GM21515 (cell line): ENCODE measurements around the gene COL8A2.

Experiments
- ATAC-seq: cut with Tn5 transposase; IDR thresholded peaks from one replicate; pipeline ENCODE4 v1.9.1; 2021; ENCODE audit not compliant: unreplicated experiment

The COL8A2 gene

DNA sequence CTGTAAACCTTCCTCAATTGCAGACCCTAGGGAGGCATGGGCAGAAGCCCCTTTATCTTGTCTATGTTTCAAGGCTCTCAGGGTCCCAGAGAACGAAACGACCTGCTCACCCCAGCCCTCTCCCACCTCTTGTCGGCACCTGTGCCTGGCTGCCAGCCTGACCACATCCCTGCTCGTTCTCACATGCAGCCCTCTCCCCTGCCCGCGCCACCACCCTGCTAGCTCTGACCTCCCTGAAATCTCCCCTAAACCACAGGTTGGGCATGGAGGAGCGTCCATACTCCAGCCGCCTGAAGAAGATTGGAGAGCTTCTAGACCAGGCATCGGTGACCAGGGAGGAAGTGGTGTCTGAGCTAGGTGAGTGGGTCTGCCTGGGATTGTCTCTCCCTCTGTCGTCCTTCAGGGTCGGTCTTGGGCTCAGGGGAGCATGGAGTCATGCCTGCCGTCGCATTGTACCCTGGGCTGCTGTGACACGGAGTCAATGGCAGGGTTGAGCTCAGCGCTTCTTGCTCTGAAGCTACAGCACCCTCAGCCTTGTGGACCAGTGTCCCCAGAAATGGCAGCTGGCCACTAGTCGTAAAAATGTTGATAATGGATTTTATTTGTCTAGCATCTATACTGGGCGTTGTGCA lies 32.7 kb downstream of the COL8A2 start:
- no peak for ATAC-seq

DNA sequence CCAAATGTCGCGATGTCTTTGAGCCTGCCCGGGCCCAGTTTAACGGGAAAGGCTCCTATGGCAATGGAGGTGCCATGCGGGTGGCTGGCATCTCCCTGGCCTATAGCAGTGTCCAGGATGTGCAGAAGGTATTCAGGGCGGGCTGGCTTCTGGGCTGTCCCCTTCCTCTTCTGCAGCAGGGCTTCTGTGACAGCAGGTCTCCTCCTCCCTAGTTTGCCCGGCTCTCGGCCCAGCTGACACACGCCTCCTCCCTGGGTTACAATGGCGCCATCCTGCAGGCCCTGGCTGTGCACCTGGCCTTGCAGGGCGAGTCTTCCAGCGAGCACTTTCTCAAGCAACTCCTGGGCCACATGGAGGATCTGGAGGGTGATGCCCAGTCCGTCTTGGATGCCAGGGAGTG lies 33.3 kb downstream of the COL8A2 start:
- no peak for ATAC-seq

DNA sequence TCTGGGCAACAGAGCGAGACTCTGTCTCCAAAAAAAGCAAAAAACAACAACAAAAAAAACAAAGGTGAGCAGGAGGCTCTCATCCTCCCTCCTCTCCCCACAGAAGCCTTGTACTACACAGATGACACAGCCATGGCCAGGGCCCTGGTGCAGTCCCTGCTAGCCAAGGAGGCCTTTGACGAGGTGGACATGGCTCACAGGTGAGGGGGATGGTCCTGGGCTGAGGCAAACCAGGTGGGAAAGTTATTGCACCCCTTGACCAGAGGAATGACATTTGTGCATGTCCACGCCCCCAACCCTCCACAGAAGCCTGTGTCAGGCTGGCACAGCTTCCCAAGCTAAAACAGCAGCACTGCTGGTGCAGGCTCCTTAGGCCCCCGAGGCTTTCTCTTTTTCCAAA lies 33.9 kb downstream of the COL8A2 start:
- no peak for ATAC-seq

DNA sequence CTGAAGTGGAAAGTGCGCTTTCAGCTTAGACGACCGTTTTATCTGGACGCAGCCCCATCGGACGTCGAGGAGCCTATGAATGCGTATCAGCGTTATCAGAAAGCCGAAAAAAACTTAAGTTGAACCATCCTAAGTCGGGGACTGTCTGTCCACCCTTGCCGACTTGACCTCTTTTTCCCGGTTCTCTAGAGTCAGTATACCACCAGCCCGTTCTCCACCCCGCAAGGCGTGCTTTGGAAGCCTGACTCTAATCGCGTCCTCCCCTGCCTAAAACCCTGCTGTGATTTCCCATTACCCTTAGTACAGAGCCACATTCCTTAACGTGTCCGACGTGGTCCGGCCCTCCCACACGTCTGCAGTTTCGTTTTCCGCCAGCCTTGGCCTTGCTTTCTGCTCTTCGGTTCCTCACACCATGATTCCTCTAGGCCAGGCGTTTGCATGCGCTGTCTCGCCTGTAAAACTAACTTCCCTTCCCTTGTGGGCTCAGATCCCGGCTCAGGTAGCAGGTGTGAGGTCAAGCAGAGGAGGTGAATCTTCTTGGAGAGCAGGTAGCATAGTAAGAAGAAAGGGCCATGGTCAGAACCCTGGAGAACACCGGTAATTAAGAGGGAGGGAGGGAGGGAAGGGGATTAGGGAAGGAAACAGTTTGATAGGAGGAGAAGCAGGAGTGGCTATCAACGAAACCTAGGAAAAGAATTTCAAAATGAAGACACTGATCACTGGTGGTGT lies 35.5 kb downstream of the COL8A2 start:
- ATAC-seq = peak; percentile 11

DNA sequence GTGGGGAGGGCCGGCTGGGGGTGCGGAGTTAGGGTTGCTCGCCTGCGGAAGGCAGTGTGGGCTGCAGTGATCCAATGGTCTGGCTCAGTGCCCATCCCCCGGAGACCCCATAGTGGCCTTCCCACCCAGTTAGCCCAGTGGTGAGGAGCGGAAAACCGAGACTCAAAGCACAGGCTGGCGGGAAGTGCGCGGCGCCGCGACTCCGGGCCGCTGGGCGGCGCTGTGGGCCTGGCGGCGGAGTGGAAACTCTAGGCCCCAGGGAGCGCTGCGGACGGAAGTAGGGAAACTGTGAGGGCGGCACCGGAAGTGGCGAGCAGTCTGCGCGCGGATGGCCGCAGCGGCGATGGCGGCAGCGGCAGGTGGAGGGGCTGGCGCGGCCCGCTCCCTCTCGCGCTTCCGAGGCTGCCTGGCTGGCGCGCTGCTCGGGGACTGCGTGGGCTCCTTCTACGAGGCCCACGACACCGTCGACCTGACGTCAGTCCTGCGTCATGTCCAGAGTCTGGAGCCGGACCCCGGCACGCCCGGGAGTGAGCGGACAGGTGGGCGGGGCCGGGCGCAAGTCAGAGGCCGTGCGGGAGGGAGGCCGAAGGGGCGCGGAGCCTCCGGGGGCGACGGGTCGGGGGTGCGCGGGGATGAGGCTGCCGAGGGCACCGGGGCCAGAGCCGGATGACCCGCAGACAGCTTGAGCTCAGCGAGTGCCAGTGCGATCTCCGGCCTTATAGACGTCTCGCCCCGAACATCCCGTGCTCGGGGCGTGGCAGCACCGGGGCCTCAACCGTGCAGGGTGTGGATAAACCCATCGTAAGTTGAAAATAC lies 36.2 kb downstream of the COL8A2 start, which contains the start of gene ADPRS:
Gene ADPRS (plus strand): TSS at position 316 of the 816 bp plus-strand sequence. CDS start 13 bp downstream, at position 329.
- peak; percentile 65 for ATAC-seq

DNA sequence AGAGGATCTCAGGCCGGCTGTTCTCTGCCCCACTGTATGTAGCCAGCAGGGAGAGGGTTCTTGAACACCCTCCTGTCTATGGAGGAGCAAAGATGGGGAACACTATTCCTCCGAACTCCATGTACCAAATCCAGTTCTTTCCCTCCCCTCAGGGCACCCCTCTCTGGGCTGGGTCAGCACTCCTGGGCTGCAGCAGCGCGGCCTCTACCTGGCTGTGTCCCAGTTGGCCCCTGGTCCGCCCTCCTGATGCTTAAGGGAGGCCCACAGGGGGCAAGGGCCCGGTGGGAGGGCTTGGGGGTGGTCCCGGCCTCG lies 36.8 kb downstream of the COL8A2 start:
- peak; percentile 1 for ATAC-seq

DNA sequence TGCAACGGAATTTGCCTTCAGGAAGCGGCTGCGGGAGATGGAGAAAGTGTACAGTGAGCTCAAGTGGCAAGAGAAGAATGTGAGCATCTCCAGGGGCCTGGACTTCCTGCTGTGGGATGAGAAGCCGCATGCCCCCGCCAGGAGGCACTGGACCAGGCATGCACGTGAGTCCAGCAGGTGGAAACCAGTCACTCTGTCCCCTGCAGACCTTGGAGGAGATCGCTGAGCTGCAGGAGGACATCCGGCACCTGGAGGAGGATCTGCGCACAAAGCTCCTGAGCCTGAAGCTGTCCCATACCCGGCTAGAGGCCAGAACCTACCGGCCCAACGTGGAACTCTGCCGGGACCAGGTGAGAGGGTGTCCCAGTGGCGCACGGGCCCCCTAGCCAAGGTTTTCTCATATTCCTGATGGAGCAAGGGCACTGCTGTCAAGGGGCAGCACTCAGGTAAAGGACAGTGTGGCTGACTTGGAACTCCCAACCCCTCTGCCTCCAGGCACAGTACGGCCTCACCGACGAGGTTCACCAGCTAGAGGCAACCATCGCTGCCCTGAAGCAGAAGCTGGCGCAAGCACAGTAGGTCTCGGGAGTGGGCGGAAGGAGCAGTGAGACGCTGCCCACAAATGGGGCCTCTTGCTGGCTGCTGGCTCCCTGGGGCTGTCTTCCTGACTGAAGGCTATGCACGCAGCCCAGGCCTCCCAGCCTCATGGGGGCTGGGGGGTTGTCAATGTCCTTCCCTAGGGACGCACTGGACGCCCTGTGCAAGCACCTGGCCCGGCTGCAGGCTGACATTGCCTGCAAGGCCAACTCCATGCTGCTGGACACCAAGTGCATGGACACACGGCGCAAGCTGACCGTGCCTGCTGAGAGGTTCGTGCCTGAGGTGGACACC lies 37.5 kb downstream of the COL8A2 start:
- ATAC-seq = no peak

DNA sequence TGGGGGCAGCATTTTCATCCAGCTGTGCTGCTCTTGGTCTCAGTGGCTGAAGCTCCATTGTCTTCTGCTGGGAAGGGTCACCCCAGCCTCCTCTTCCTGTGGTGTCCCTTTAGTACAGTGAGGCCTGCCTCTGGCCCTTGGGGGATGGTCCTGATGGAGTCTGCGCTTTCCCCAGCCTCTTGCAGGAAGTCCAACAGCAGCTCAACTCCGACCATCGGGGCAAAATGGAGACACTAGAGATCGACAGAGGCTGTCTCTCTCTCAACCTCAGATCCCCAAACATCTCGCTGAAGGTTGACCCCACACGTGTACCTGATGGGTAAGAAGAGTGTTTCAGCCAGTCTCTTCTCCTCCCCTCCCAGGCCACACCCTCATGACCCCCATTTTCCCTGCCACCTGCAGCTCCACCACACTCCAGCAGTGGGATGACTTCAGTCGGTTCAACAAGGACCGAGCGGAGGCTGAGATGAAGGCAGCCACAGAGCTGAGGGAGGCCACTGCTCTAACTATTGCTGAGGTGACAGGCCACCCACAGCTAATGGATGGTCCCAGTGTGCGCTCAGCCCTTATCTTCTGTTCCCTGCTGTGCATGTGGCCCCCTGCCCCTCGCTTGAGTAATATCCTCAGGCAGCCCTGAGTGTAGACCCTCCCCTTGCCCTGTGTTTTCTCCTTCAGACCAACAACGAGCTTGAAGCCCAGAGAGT lies 38.3 kb downstream of the COL8A2 start:
- no peak for ATAC-seq

DNA sequence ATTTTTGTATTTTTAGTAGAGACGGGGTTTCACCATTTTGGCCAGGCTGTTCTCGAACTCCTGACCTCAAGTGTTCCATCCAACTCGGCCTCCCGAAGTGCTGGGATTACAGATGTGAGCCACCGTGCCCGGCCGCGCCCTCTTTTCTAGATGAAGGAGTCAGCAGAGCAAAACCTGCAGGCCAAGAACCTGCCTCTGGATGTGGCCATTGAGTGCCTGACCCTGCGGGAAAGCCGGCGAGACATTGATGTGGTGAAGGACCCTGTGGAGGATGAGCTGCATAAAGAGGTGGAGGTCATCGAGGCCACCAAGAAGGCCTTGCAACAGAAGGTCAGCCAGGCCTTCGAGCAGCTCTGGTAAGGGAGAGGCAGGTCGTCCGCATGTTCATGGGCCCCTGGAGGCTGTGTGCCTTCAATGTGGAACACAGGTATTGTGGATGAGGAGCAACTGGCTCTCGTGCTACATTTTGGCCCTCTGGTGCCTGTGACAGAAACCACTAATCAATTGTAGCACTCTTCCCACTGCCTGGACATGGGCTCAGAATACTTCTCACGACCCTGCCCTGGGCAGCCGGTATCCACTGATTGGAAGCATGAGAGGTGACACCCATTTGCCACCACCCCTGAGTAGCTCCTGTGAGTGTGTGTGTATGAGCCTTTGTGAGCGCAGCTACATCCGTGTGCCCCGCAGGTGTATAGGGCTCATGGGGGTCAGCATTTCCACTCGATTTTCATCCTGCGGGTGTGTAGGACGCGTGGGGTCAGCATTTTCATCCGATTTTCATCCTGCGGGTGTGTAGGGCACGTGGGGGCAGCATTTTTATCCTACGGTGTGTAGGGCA lies 39.1 kb downstream of the COL8A2 start:
- no peak for ATAC-seq

DNA sequence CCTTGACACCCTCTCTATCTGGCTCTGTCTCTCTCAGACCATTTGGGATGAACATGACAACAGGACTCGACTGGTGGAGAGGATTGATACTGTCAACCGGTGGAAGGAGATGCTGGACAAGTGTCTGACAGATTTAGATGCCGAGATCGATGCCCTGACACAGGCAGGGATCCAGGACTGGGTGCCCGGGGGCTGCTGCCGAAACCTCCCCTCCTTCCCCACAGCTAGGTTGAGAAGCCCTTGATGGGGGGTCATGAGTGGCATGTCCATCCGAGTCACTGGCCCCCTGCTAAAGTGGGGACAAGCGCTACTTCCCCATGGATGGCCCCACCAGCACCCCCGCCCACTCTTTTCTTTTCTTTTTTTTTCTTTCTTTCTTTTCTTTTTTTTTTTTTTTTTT lies 39.9 kb downstream of the COL8A2 start:
- no peak for ATAC-seq

DNA sequence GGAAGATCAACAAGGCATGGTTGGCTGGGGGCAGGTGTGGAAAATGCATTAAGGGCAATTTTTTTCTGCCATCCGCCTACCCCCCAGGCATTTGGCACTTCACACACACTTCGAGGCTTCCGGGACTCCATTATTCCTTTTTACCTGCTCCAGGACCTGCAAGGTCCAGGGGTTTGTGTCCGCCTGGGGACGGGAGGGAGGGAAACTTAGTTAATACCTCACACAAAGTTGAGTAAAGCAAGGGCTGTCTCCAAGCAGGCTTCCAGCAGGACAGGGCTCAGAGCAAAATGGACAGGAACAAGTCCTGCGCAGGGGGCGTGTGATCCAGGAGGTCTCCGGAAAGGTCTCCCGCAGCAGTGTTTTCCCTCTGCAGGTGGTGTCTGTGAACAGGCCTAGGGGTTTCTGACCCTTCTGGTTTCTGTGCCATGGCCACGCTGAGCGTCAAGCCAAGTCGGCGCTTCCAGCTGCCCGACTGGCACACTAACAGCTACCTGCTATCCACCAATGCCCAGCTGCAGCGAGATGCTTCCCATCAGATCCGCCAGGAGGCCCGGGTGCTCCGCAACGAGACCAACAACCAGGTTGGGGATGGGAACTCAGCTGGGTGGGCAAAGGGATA lies 40.4 kb downstream of the COL8A2 start:
- no peak for ATAC-seq

DNA sequence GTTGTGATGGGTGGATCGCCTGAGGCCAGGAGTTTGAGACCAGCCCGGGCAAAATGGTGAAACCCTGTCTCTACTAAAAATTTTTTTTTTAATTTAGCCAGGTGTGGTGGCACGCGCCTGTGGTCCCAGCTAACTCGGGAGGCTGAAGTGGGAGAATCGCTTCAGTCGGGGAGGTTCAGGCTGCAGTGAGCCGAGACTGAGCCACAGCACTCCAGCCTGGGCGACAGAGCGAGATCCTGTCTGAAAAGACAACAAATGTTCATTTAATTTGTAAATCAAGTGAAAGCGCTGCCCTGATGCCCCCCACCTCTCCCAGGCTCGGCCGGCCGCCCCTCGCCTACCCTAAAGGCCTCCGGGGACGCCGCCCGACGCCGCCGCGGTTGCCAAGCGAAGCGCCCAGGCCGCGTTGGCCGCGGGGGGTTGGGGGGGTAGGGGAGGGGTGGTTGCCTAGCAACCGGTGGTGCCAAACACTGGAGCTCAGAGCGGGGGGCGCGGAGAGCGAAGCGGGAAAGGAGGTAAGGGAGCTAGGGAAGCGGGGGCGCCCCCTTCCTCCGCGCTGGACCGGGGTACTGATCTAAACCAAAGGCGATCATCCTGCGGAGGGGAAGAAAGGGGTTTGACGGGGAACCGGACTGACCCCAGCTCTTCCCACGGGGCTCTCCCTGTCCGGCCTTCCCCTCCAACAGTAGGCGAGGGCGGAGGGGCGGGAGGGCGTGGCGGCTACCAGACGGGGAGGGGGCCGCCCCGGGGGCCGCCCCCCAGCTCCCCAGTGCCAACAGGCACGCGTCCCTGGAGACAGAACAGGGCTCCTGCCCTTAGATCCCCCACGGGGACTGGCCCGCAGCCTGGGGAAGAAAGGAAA lies 41.2 kb downstream of the COL8A2 start, which contains the start of gene TEKT2:
Gene TEKT2 (plus strand): TSS at position 460 of the 862 bp plus-strand sequence. CDS start 828 bp downstream, outside the sequence.
- ATAC-seq = no peak

DNA sequence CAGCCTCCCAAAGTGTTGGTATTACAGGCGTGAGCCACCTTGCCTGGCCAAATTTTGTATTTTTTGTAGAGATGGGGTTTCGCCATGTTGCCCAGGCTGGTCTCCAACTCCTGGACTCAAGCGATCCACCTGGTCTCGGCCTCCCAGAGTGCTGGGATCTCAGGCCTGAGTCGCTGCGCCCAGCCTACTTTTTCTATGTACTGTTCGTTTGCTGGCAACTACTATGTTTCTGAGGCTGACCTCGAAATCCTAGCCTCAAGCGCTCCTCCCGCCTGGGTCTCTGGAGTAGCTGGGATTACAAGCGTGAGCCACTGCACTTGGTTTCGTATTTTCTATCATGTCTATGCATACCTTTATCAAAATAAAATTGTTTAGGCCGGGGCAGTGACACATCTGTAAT lies 41.8 kb downstream of the COL8A2 start:
- ATAC-seq = no peak

DNA sequence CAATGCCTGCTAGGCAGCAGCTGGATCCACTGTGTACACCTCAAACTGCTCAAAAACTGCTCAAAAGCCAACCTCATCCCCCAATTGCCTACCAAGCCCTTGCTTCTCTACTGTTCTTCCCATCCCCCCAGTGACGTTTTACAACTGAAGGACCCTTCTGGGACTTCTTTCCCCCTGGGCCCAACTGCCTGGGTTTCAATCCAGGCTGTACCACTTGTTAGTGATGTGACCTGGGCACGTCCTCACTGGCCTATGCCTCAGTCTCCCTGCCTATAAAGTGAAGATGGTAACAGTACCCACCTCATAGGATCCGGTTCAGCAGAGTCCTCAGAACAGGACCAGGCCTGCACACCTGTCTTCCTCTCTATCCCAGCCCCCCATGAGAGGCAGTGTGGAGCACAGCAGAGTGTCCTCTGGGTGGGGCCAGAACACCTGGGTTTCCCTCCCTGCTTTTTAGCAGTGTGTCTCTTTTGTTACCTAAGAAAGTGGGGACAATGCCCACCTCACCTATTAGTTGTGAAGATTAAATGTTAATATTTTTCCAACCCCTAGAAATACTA lies 43.0 kb downstream of the COL8A2 start:
- no peak for ATAC-seq

DNA sequence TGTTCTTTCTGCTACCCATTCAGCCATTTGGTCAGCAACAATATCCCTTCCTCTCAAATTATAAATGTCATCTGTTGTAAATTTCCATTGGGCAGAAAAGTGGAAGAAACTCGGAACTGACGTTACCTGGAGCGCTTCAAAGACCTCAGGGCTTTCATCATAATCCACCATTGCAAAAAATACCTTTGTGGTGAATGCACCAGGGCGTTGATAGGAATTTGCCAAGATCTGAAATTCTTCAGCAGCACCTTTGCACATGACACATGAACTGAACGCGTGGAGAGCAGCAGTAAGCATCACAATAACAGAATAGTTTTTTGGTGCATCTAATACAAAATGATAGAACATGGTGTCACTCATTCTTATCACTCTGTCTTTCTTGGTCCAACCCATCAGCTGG lies 44.2 kb downstream of the COL8A2 start:
- no peak for ATAC-seq

DNA sequence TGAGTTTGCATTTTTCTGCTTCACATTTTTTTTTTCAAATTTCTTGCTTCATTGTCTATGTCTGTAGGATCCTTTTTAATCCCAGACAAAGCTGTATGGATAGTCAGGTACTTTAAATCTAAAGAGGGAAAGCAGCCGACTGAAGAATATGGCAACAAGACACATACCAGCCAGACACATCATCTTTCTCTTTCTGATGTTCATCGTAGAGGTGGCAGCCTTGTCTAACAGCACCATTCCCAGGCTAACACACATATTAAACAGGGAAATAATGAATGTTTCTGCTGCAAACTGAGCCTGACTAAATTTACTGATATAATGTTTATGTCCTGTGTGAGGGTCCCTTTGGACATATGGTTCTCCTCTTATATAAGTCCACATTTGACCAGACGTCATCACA lies 44.8 kb downstream of the COL8A2 start:
- no peak for ATAC-seq

DNA sequence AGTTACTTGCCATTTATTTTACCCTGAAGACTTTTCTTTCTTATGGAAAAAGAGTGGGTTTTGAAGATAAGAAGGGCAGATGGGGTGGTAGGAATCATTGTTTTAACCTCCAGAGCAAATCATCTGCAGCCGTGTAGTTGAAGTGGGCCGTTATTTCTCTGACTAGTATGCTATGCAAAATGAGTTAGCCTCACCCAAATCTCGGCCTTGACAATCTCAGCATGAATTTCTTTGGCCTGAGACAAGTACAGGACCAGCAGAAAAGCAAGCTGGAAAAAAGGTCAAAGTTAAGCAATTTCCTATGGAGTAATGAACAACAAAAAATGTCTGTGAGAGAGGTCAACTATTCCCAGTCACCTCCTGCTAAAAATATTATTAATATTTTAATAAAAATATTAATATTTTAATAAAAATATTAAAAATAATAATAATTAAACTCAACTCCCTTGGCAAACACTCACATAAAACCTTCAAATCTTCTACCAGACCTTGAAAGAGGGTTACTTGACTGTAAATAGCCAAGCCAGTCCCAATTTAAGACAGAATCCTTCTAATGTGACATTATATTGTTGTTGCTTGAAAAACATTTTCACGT lies 47.9 kb downstream of the COL8A2 start:
- ATAC-seq = no peak
